Activated CD4-positive, alpha-beta T cell treated with anti-CD3 and anti-CD28 coated beads, Interleukin-2, amount 50 U/mL, for 1 hour (primary cell): ENCODE results near the gene MTHFD1.
A peak's percentile ranks its signal among the peaks of the same experiment; 100 is the strongest.

Source experiments
- DNase-seq: peaks from one replicate; pipeline ENCODE4 v3.0.0-alpha.2; 2020

MTHFD1 gene

DNA sequence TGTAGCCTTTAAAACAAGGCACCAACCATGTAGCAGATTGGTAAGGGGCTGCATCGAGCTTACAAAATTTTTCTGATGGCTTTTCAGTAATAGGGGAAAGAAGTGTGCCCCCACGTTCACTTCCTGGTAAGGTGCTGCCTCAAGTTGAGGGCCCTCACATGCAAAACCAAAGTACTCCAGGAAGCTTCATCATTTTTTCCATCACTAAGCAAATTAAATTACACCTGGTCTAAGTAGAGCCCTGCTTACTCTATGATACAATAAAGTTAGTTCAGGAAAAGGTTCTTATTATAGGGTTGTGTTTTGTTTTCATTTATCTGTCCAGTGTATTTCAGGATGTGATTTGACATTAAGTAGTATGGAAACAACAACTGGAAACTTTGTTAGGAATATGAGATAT is 62.1 kb downstream of the MTHFD1 start:
- no peak for DNase-seq

DNA sequence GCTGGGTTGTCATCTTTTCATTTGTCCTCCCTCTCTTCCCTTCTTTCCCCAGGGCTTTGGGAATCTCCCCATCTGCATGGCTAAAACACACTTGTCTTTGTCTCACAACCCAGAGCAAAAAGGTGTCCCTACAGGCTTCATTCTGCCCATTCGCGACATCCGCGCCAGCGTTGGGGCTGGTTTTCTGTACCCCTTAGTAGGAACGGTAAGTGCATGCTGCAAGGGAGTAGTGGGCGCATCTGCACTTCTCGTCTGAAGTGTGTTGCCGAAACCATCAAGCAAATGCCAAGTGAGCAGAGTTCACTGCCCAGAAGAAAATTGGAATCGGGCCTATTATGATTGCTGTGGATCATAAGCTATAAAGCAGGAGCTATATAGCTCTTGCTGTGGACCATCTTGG is 66.5 kb downstream of the MTHFD1 start:
- no peak for DNase-seq

DNA sequence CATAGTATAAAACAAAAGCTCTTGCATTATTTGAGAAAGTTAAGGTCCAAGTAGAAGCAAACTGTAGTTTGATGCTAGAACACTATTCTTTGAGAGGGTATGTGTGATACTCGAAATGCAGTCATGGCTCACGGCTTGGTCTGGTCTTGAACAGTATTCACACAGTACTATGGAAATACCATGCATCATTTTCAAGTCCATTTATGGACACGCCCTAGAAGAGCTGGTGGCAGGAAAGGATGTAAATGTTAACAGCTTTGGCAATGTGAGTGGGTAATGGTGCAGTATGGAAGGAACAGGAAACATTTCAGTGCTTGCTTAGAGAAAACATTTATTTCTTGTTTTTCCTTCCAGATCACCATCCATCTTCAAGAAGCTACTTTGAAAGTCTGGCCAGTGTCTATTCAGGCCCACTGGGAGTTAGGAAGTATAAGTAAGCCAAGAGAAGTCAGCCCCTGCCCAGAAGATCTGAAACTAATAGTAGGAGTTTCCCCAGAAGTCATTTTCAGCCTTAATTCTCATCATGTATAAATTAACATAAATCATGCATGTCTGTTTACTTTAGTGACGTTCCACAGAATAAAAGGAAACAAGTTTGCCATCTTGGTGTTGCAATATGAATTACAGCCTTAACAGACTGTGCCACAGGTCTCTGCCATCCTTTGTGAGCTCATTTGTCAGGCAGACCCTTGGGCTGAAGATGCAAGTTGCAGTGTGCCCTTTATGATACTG is 71.4 kb downstream of the MTHFD1 start:
- no peak for DNase-seq

DNA sequence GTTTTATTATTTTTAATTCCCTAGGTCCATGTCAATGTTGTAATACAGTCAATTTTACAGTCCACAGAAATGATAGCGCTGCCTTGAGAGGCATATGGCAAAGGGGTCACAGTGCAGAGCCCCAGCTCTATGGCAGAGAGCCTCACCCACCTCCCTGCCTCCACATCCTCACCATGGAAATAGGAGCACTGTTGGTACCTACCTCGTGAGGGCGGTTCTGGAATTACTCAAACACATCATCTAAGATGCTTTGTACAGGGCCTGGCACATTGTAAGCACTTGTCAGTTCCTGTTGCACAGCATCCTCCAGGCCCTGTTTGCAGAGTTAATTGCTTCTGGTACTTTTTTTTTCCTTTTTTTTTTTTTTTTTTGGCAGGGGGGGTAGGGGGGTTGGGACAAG is 73.1 kb downstream of the MTHFD1 start:
- DNase-seq, result no peak

DNA sequence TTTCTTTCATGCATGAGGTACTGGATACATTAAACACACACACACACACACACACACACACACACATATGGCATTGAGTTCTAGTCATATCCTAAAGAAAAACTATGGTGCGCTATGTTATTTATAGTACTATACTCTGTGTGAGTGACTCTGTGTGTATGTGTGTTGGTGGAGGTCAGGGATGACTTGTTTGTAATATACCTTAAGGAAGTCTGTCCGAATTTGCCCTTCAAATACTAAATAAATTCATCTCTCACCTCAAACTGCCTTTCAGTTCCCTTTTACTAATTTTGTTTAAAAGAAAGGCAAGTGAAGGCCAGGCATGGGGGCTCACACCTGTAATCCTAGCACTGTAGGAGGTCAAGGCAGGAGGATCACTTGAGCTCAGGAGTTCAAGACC is 75.0 kb downstream of the MTHFD1 start:
- DNase-seq, result no peak

DNA sequence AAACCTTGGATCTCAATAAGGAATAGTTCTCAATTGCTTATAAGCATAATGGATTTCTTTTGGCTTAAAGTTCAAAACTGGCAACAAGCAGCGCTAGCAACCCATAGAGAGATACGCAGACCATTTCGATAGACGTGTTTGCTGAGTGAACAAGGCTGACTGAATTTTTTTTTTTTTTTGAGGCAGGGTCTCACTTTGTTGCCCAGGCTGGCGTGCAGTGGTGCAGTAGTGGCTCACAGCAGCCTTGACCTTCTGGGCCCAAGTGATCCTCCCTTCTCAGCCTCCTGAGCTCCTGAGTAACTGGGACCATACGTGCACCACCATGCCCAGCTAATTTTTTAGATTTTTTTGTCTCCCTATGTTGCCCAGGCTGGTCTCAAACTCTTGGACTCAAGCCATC is 75.7 kb downstream of the MTHFD1 start:
- no peak for DNase-seq

DNA sequence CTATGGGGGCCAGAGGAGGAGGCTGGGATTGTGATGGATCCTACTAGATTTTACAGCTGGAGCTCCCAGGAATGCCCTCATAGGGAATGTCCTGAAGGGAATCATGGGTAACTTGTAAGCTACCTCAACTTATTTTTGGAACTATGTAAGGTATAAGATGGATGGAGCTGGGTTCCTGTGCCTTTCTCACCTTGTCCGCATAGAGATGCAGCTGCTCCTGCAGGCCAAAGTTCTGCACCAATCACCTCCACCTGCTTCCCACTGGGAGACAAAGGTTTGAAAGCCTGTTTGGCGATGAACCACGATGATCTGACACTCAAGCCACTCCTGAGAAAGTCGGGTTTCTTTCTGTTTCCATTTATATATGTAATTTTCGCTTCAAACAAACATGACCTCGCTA is 76.5 kb downstream of the MTHFD1 start:
- DNase-seq, result no peak

DNA sequence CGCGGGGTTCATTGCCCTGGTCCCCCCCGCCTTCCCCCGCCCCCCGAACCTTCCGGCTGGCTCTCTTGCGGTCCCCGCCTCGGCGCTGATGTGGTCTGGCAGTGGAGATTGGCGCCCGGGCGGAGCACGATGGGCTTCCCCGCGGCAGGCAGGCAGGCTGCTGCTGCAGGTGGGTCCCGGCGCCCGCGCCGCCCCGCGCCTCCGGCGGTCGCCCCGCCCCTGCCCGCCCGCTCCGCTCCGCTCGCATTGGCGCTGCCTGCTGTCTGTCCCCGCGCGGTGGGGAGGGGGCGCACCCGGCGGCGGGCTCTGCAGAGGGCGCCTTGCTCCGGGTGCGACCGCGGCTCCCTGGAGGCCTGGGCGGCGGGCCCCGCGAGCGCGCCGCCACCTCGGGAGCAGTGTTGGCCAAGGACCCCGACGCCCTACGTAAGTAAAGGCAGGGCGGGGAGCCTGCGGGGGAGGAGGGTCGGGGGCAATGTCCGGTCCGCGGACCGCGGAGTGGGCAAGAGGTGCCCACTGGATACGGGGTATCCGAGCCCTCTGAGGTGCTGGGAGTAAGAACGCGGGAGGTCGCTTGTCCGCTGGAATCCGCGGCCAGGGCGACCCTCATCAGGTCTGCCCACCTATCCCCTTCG is 77.2 kb downstream of the MTHFD1 start, which contains the start of gene AKAP5:
Gene AKAP5 (plus strand): TSS at position 309 of the 632 bp plus-strand sequence. CDS start 2,896 bp downstream, outside the sequence.
- DNase-seq, result peak; percentile 61

DNA sequence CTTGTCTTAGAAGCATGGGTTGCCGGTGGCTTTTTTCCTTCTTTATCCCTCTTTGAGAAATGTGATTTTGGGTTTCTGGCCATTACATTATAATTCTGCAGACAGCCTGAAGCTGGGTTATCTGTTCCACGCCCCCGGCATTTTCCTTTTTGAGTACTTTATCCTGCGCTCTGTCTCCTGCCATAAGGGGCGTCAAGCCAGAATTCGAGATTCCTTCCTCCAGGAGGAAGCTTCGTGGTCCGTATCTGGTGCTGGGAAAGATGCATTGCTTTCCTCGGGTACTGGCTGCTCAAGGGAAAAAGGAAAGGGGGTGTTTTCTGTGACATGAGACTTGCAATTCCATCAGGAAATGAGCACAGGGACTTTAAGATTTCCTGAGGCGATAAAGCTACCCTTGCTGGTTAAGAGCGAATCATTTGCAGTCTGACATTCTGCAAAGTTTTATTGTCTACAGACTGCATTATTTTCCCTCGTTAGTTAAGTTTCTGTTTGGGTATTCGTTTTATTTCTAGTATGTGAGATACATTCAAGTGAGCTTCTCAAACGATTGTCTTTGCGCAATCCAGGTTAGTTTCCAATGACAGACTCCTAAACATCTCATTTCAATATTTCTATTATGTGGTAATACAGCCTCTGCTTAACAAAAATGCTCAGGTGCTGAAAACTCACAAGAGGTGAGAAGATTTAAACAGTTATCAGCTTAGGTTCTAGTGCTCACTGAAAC is 77.8 kb downstream of the MTHFD1 start:
- DNase-seq, result no peak

DNA sequence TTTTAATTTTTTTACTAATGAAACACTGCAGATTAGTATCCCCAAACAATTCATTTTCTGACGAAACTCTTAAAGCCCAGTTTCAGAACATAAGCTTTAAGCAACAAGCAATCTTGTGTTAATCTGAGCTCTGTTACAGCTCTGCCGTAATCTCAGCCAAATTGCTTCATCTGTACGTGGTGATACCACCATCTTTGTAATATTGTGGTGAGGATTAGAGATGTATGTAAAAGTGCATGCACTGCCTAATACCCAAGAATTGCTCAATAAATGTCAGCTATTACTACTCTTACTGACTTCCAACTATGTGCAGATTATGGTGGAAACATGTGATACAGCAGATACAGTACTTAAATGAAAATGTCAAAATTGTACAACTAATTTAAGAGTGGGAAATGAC is 78.9 kb downstream of the MTHFD1 start:
- DNase-seq, result no peak

DNA sequence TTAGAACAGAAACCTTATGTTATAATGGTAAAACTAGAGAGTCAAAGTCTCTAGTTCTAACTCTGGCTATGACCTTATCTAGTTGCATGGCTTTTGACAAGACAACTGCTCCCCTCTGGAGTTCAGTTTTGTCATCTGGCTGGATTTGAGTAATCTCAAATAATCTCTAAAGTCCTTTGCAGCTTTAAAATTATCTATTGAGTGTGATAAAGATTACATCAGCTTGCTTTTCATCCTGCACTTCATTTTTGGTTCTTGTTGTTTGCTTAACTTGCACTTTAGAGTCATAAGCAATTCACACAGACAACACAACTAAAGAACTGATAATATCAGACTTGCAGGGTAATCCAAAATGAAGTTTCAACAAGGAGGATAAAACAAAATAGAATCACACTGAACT is 79.4 kb downstream of the MTHFD1 start:
- no peak for DNase-seq

DNA sequence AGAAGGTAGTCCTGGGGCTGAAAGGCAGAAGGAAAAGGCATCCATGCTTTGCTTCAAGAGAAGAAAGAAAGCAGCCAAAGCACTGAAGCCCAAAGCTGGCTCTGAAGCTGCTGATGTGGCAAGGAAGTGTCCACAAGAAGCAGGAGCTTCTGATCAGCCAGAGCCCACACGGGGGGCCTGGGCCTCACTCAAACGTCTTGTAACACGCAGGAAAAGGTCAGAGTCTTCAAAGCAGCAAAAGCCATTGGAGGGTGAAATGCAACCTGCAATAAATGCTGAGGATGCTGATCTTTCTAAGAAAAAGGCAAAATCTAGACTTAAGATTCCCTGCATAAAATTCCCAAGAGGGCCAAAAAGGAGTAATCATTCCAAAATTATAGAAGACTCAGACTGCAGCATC is 80.3 kb downstream of the MTHFD1 start:
- DNase-seq, result no peak

DNA sequence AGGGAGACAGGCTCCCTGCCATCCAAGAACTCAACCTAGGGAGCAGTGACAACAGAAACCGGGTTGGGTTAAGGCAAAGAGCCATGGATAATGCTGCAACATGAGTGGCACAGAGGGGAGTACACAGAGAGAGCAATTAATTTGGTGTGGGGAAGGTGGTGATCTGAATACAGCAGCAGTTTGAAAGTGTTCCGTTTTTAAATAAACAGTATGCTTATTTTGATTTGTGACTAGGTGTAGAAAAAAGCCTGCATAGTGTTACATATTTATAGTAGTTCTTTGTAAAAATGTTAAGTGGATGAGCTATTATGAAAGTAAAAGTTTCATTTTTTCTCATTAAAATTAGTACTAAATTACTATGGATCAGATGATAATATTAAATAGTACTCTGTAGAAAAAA is 85.9 kb downstream of the MTHFD1 start:
- no peak for DNase-seq

DNA sequence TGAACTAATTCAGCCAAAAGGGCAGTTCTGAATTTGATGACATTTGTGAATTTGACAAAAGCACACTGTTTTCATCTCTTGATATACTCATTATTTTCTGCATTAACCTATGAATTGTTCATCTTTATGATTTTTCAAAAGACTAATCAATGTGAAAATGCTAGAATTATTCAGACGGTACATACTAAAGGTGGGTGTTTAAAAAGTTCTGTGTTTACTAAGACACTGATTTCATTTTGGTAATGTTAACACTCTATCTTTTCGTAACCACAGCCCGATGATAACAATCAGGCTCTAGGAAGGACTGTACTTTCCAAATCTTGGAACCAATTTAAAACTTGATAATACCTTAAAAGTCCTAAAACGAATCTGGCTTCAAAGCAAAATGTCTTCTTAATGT is 86.5 kb downstream of the MTHFD1 start:
- DNase-seq, result no peak

DNA sequence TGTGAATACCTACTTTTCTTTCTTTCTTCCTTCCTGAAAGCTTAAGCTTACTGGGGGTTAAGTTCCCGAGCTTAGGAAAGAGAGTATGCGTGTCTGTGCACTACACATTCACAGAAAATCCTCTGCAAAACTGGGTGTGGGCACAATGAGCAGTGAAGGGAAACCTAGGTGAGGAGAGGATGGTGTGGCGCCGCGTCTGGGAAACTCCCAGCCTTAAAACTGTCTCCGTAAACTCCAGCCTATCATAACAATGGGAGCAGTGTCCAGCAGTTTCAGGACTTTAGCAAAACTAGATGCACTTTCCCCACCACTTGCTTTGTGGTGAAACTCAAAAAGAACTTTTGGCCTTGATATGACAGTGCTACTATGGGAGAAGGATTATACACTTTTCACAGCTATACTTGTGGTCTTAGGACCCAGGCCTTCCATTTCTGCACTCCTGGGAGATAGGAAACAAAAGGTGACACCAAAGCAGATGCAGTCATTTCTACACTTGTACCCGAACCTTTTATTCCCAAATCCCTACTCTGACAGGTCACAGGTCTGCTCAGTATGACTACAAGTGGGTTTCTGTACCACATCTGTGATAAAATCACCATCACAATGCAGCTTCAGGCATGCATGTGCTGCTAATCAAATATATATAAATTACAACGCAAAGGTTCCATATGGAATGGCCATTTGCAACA is 87.6 kb downstream of the MTHFD1 start:
- no peak for DNase-seq

DNA sequence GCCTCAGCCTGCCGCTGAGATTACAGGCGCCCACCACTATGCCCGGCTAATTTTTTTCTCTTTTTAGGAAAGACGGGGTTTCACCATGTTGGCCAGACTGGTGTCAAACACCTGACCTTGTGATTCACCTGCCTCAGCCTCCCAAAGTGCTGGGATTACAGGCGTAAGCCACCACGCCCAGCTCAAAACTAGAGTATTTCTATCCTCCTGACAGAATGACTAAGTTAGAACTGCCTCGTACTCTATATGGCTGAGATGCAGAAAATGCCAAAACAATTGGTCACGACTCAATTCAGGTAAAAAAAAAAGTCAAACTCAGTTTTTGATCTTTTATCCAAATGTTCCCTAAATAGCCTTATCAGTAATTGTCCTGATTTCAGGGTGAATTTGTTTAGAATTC is 88.3 kb downstream of the MTHFD1 start:
- DNase-seq, result no peak

DNA sequence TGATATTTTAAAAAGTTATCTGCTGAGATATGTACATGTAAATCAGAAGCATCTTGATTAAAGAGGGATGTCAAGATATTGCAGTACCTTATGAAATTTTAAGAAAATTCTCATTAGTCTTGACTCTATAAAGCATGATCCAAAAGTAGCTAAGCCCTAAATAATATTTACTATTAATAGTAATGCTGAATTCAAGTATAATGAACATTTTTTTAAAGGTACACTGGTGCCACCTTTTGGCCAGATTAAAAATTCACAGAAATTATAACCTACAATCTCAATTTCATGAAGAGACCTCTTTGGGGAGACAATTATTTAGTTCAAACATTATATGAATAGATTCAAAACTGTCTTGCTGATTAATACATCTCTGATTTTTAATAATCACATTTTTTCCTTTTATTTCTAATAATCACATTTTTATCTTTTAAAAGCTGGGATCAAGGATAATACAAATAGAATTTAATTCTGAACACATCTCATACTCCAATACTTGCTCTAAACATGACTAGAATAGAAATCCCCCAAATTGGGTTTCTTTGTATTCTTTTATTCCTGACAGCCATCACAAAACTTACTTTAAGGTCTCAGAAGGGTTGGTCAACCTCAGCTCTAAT is 90.6 kb downstream of the MTHFD1 start:
- DNase-seq, result no peak

DNA sequence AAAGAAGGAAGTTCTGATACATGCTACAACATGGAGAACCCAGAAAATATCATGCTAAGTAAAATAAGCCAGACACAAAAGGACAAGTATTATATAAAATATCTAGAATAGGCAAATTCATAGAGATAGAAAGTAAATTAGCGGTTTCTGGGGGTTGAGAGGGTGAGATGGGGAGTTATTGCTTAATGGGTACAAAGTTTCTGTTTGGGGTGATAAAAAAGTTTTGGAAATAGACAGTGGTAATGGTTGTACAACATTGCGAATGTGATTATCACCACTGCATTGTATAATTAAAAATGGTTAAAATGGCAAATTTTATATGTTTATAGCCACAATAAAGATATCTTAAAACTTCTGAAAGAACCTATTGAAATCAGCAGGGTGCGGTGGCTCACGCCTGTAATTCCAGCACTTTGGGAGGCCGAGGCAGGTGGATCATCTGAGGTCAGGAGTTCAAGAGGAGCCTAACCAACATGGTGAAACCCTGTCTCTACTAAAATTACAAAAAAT is 100.5 kb downstream of the MTHFD1 start:
- no peak for DNase-seq

DNA sequence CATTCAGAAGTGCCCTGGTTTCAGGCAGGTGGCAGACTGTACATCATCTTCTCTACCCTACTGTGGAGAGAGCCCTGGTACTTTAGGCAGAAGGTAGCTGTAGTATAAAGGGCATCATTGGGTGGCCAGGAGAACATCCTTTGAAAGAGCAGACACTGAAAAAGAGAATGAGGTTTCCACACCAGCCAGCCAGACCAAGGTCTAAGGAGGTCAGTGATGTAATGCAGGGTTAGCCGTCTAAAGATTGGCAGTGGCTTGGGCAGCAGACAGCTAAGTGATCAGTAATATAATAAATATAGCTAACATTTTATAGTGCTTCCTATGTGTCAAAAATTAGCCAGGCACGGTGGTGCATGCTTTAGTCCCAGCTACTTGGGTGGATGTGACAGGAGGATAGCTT is 103.5 kb downstream of the MTHFD1 start:
- no peak for DNase-seq

DNA sequence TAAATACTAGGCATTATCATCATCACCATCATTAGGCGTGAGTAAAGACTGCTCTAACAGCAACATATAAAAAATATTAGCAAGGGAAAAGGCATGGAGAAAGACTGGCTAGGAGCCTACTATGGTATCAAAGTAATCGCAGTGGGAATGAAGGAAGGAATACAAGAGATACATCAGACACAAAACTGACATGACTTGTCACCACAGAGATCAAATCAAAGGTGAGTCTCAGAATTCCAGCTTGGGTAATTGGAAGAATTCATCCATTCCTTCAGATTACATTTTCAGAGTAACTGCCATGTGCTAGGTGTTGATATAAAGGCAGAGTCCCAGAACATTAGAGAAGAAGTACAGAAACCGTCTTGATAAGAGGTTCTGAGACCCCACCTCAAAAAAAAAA is 105.3 kb downstream of the MTHFD1 start:
- no peak for DNase-seq

DNA sequence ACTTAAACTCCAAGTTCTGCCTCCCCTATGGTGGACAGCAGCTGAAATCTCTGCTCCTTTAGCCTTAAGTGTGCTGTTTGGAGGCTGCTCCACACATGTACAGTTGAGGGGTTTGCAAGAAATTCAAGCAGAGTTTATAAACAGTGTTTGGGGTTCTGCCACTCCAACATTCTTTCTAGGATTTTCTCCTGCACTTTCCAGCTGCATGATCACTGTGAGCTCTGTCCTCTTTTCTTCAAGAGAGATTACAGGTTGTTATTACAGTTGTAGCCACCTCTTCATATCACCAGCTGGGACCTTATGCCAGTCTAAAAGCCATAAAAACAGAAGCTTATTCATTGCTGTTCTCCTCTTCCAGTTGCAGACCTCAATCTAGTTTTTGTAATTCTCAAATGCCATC is 107.1 kb downstream of the MTHFD1 start:
- DNase-seq, result no peak

DNA sequence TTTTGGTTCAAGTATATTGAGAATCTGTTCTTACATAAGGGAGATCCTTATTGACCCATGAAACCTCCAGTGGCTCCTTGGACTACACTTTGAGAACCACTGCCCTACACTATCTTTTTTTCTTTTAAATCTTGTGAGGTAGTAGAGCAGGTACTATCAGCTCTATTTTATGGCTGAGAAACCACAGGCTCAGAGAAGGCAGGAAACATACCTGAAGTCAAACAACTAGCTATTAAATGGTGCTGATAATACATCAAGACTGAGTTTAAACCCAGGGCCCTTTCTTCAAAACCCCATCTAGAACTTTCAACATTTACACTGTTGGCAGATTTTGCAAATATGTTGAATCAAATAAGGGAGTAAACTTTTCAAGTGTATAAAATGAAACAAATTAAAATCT is 108.6 kb downstream of the MTHFD1 start:
- DNase-seq, result no peak

DNA sequence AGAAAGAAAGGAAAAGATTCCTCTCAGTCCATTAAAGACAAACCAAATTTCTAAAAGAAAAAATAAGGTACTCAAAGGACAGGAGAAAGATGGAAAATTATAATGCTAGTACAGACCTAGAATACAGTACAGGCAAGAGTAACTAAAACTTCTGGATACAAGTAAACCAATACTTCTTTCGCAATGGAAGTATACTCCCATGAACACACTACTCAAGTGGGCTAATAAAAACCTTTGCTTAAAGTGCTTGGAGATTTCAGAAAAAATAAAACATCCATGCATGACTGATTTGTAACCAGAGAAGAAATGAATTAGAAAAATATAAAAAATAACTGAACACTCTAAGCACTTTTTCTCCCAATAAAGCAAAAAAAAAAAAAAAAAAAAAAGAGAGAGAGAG is 111.9 kb downstream of the MTHFD1 start:
- DNase-seq, result no peak
